ENCODE data around the gene SLC12A1. TPM values are rescaled to one million over a fixed set of nuclear protein-coding genes. Genes with fewer than 3 reads are reported as not detected.

Gene SLC12A1
- total RNA-seq, 1 donor from 2014 or later, result 0.53 TPM

DNA sequence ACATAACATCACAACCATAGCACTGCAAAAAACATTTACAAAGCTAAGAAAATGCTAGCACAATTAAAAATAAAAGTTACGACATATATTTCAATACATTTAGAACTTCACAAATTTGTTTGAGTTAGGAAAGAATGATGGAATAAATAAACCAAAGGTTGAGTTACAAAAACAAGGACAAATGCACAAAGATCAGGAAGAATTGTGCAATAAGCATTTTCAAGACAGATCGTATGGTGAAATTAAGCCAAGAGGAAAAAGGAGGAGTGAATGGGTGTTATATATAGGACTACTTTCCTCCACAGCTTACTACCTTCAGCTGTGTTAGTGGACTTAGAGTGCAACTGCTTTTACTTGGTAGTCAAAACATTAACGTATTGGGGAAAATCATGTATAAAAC is 20.6 kb upstream of the SLC12A1 start:
- Mint-ChIP-seq H3K27ac (no peak overlapping the region), H3K9me3 (no peaks in the 10 kb centered on the region), H3K4me1 (ENCODE audit: unreplicated experiment) (no peaks in the 10 kb centered on the region), H3K27me3 (no peaks in the 10 kb centered on the region), H3K4me3 (no peak overlapping the region), H3K36me3 (no peaks in the 10 kb centered on the region)
- no peak for DNase-seq (ENCODE audit: extremely low spot score, unreplicated experiment)
- TF ChIP-seq, protein P1, sequence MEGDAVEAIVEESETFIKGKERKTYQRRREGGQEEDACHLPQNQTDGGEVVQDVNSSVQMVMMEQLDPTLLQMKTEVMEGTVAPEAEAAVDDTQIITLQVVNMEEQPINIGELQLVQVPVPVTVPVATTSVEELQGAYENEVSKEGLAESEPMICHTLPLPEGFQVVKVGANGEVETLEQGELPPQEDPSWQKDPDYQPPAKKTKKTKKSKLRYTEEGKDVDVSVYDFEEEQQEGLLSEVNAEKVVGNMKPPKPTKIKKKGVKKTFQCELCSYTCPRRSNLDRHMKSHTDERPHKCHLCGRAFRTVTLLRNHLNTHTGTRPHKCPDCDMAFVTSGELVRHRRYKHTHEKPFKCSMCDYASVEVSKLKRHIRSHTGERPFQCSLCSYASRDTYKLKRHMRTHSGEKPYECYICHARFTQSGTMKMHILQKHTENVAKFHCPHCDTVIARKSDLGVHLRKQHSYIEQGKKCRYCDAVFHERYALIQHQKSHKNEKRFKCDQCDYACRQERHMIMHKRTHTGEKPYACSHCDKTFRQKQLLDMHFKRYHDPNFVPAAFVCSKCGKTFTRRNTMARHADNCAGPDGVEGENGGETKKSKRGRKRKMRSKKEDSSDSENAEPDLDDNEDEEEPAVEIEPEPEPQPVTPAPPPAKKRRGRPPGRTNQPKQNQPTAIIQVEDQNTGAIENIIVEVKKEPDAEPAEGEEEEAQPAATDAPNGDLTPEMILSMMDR (conservative IDR thresholded peaks at IDR 0.05), result no peak

DNA sequence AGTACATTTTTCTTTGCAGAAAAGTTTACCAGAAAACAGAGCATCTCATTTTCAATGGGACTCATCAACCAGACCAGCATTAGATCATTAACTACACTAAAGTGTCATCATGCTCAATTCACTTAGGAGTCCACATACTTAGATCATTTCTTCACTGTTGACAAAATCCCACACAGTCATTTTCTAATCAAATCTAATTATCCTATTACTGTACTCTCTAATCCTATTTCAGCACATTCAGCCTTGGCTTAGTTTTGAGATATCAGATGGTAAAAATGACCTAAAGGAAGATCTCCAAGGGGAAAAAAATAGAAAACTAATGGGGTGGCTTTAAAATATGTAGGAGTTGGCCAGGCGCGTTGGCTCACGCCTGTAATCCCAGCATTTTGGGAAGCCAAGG is 19.8 kb upstream of the SLC12A1 start:
- TF ChIP-seq, protein P1 (conservative IDR thresholded peaks at IDR 0.05), result no peak
- H3K27me3 Mint-ChIP-seq, result peaks cover 5% of the 10 kb centered on the region
- no peaks in the 10 kb centered on the region for H3K36me3 Mint-ChIP-seq
- no peak for DNase-seq (ENCODE audit: extremely low spot score, unreplicated experiment)
- no peaks in the 10 kb centered on the region for H3K9me3 Mint-ChIP-seq
- H3K4me3 Mint-ChIP-seq, result no peak overlapping the region
- peaks cover 4% of the 10 kb centered on the region for H3K4me1 Mint-ChIP-seq (ENCODE audit: unreplicated experiment)
- no peak overlapping the region for H3K27ac Mint-ChIP-seq

DNA sequence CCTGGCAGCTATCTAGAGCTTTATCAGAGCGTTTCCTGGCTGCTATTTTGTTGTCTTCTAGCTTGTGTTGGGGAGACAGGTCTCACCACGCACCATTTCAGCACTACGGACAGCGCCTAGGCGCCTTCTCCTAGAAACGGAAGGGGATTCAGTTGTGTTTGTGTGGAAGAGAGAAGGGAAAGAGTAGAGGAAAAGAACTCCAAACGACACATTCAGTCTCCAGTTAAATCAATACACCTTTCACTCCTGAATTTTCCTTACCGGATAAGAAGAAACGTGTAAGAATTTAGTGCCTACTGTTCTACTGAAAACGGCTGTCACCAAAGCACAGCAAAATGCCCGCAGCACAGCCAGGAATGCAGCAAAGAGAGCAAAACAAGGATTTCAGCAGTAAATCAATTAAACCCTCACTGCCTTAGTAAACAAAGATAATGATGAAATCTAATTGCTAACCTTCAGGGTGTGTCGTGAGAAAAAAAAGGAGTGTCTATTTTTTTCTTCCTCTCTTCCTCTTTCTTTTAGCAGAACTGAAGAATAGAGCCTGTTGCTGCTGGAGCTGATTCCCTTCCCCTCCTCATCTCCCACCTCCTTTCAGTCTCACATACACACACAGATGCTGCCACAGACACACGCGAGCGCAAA is 15.0 kb upstream of the SLC12A1 start:
- peak; percentile 86 for DNase-seq (ENCODE audit: extremely low spot score, unreplicated experiment)
- TF ChIP-seq, protein P1 (conservative IDR thresholded peaks at IDR 0.05), result no peak
- peaks cover 4% of the 10 kb centered on the region for H3K4me1 Mint-ChIP-seq (ENCODE audit: unreplicated experiment)
- no peak overlapping the region for H3K27ac Mint-ChIP-seq
- H3K4me3 Mint-ChIP-seq, result peak overlapping the region; percentile 73
- peaks cover 9% of the 10 kb centered on the region for H3K27me3 Mint-ChIP-seq
- H3K9me3 Mint-ChIP-seq, result no peaks in the 10 kb centered on the region
- H3K36me3 Mint-ChIP-seq, result no peaks in the 10 kb centered on the region

DNA sequence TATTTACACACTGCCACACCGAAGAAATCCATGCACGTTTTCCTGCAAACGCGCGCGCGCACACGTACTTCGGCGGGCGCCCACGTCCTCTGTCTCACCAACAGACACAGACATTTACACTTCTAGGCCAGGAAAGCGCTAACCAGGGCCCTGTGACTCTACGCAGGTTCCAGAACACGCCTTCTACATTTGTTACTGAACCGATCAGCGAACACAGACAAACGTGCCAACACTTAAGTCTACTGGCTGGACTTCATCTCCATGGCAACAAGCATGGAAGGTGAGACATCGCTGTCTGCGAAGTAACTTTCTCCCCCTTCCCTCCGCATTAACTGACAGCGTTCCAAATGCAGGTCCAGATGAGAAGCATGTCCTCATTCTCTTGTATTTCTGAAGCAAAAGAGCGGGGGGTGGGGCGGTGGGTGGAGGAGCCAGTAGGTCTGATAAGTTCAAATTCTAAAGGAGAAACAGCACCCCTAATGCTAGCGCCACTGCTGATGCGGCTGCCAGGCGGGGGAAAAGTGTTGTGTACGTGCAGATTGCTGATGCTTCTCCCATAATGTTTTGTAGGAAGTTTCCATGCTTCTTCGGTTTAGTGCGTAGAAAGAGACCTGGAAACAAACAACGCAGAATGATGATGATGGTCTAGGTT is 14.4 kb upstream of the SLC12A1 start, which contains the start of gene CTXN2:
CTXN2 (plus strand) TSS at position 92 of the 652 bp plus-strand sequence. CDS start 9,636 bp downstream, outside the sequence.
- Mint-ChIP-seq H3K4me3 (peak within 1 kb of the TSS; percentile 73), H3K36me3 (no peaks in the 10 kb centered on the region), H3K4me1 (ENCODE audit: unreplicated experiment) (peaks cover 4% of the 10 kb centered on the region), H3K27me3 (peaks cover 9% of the 10 kb centered on the region), H3K27ac (no peak within 1 kb of the TSS), H3K9me3 (no peaks in the 10 kb centered on the region)
- DNase-seq (ENCODE audit: extremely low spot score, unreplicated experiment), result no peak
- TF ChIP-seq, protein P1 (conservative IDR thresholded peaks at IDR 0.05), result no peak

DNA sequence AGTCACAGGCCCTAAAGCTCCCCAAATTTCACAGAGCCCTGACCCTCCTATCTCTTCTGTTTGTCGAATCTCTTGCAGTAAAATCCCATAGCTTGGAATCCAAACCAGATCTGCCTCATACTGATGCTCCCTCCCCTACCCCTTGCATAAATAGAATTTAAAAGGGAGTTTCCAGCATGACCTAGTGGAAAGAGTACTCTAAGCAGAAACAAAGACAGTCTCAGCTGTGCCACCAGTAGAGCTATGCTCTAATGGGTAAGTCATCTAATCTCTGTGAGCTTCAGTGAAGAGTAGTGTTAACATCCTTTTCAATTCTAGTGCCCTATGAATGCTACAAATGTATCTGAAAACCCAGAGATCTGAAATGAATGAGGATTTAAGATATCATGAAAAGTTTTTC is 4.0 kb upstream of the SLC12A1 start:
- H3K4me3 Mint-ChIP-seq, result no peak overlapping the region
- H3K36me3 Mint-ChIP-seq, result no peaks in the 10 kb centered on the region
- no peak overlapping the region for H3K27ac Mint-ChIP-seq
- peaks cover 4% of the 10 kb centered on the region for H3K27me3 Mint-ChIP-seq
- TF ChIP-seq, protein P1 (conservative IDR thresholded peaks at IDR 0.05), result no peak
- no peaks in the 10 kb centered on the region for H3K9me3 Mint-ChIP-seq
- no peak for DNase-seq (ENCODE audit: extremely low spot score, unreplicated experiment)
- H3K4me1 Mint-ChIP-seq (ENCODE audit: unreplicated experiment), result no peaks in the 10 kb centered on the region

Data from type B pancreatic cell (in vitro differentiated cells).